Measurements from ENCODE around the gene SLC7A5. TPM values are rescaled to one million over a fixed set of nuclear protein-coding genes. Genes with fewer than 3 reads are reported as not detected.
A peak's percentile ranks its signal among the peaks of the same experiment; 100 is the strongest.
"Not testable (repeated sequence)": the region's sequence is repeated elsewhere in the genome, so short reads cannot be mapped to it uniquely, and the experiment has no call there.

Gene SLC7A5
- total and polyA plus RNA-seq, 2 of the 13 experiments (the other 11 are each of a cell fraction or from before 2014, with no cell fraction given), result 79.6 to 155 TPM

- H3K9ac ChIP-seq (ENCODE audit: insufficient read depth, low read depth, low read length), result peak overlapping the region; percentile 71
- WGBS (ENCODE audit: low lambda C conversion rate), result 16% methylated on average over 17 of the region's 18 CpGs
- CTCF ChIA-PET (ENCODE audit: low intra/inter-chr PET ratio, low total read pairs); intact Hi-C loops (cut with micrococcal nuclease; ENCODE audit: unreplicated experiment); BruUV-seq (replicated peaks); H3K27me3 ChIP-seq (ENCODE audit: control insufficient read depth in 1 of 2, insufficient read depth in 2 of 2, low read length in 2 of 2); H2AFZ ChIP-seq (ENCODE audit: low read length); FAIRE-seq; H3K36me3 ChIP-seq (replicated peaks in 1 of 2; ENCODE audit: control insufficient read depth in 1 of 2, insufficient read depth in 2 of 2, low read length in 2 of 2); H3K9me3 ChIP-seq (ENCODE audit: low read length): not testable (repeated sequence)
- peaks cover 56% of the 10 kb centered on the region for H4K20me1 ChIP-seq (ENCODE audit: insufficient read depth, low read length)
- in situ Hi-C loops (cut with HindIII; ENCODE audit: extremely low pct_ligation_motif_present, low pct_unique_long_range_greater_than_20kb), result loop anchor here (25.0 kb wide), 1 partner anchor 474 kb away; the partner anchor contains the start of genes FBXO31 and MAP1LC3B
- H3K4me3 ChIP-seq (replicated peaks in 1 of 3; ENCODE audit: insufficient read depth in 1 of 3, low read depth in 2 of 3, low read length in 3 of 3), result peak overlapping the region in 1 of 3 experiments; percentile 66; a peak in 4 of 6 replicates
- ATAC-seq (peak; percentile 46), DNase-seq (ENCODE audit: low spot score) (peak; percentile 95)
- POLR2A ChIA-PET, result interaction anchor here (1.0 to 13.8 kb wide), 10 partner anchors 6 to 96 kb away, joined by 3 to 399 read pairs (median 4); partner anchors contain the start of genes BANP, KLHDC4 and SLC7A5
- peaks cover 91% of the 10 kb centered on the region for H3K79me2 ChIP-seq (ENCODE audit: insufficient read depth, low read length)
- H3K27ac ChIP-seq (ENCODE audit: extremely low read length, insufficient read depth, low read length), result peak overlapping the region; percentile 98
- H3K4me2 ChIP-seq (ENCODE audit: low read depth, low read length), result peak overlapping the region; percentile 77
- peaks cover 97% of the 10 kb centered on the region for H3K4me1 ChIP-seq (ENCODE audit: insufficient read depth, low read length)
- TF ChIP-seq MNT (IDR thresholded peaks at IDR 0.05) (peak; percentile 47), KAT8 (CRISPR knock-in tag; IDR thresholded peaks at IDR 0.05) (peak; percentile 24; the same call in 1 of the 2 replicates), HNRNPL (IDR thresholded peaks at IDR 0.05; ENCODE audit: low read depth, low read length) (peak; percentile 50; the same call in 1 of the 2 replicates), ZNF615 (CRISPR knock-in tag; IDR thresholded peaks at IDR 0.05; ENCODE audit: borderline replicate concordance) (peak; percentile 47; the same call in 1 of the 2 replicates), TBX2 (CRISPR knock-in tag; IDR thresholded peaks at IDR 0.05; ENCODE audit: borderline replicate concordance) (peak; percentile 99), CBX1 (IDR thresholded peaks at IDR 0.05; ENCODE audit: low read depth) (peak; percentile 42), NR2F1 (CRISPR knock-in tag; IDR thresholded peaks at IDR 0.05) (peak; percentile 85 to 90; a peak in 3 of 4 replicates), KDM3A (CRISPR knock-in tag; IDR thresholded peaks at IDR 0.05; ENCODE audit: low read depth) (peak; percentile 55; the same call in 1 of the 2 replicates), UBTF (CRISPR knock-in tag; IDR thresholded peaks at IDR 0.05) (peak; percentile 34; the same call in 1 of the 2 replicates), MED8 (CRISPR knock-in tag; IDR thresholded peaks at IDR 0.05; ENCODE audit: insufficient replicate concordance) (peak; percentile 68), ATF2 (CRISPR knock-in tag; IDR thresholded peaks at IDR 0.05) (peak; percentile 57; the same call in 1 of the 2 replicates), ARID4A (CRISPR knock-in tag; IDR thresholded peaks at IDR 0.05; ENCODE audit: borderline replicate concordance) (peak; percentile 59; the same call in 1 of the 2 replicates)
Observed at GRCh38 chr16:87861300-87862099, 7.8 kb downstream of the SLC7A5 start.
